ENCODE data around the gene ERBB2.
"Not testable (repeated sequence)": the region's sequence is repeated elsewhere in the genome, so short reads cannot be mapped to it uniquely, and the experiment has no call there.

ERBB2 gene

DNA sequence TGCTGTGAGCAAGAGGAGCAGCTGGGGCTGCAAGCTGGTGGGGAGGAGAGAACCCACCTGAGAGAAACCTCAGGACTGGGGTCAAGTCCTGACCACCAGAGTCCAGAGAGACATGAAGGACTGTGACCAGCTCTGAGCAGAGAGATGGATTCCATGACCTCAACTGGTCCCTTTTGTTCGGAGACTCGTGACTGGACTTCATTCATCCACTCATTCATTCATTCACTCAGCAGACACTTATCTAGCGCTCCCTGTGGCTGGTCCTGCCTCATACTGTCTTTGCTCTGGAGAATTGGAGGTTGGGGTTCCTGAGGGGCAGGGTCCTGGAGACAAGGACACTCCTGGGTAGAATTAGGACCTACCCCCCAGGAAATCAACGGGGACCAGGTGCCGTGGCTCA is 4.0 kb downstream of the ERBB2 start:
- no peak for DNase-seq

DNA sequence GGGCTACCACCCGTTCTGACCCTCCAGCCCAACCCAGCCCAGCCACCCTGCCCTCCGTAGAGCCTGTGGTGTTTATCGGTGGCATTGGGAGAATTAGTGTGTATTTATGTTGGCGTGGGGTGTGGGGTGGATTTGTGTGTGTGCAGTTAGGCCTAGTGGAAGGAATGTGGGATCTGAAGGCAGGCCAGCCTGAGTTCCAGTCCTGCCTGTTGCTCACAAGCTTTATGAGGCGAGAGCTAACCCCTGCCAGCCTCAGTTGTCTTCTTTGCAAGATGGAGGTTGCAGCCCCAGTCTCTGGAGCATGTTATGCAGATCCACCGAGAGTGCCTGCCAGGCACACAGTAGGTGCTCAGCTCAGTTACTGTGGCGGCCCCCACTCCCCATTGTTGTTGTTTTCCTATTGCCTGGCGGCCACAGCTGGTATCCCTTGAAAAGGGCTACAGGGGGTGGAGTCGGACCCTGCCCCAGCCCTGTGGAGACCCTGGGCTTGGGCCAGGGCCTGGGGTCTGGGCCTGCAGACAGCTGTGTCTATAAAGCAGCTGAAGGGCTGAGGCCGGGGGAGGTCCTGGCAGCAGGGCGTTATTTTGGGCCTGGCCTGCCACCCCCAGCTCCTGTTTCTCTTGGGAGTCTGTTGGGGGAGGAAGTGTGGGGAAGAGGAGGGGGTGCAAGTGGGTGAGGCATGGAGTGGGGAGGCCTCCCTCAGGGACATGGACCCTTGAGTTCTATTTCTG is 5.1 kb downstream of the ERBB2 start:
- peak; percentile 24 for DNase-seq

DNA sequence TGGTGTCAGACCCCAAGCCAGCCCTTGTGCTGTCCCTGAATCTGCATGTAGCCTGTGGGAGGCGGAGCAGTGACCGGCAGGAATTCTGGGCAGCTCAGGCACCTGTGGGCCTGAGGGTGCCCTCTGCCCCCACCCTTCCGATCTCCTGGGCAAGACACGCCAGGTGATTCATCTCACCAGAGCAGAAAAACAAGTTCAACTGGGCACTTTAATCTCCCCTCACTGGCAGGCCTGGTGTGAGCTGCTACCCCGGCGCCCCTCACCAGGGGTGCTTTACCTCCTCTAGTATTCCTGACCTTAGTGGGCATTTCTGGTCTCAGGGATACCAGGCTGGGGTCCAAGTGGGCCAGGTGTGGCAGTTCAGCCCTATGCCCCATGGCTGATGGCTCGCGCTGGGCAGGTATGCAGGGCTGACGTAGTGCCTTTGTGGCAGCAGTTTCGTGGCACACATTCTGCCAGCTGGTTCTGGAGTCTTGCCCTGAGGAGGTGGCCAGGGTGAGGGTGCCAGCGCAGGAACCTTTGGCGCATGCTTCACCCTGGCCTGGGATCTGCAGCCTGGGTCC is 6.0 kb downstream of the ERBB2 start:
- no peak for DNase-seq

DNA sequence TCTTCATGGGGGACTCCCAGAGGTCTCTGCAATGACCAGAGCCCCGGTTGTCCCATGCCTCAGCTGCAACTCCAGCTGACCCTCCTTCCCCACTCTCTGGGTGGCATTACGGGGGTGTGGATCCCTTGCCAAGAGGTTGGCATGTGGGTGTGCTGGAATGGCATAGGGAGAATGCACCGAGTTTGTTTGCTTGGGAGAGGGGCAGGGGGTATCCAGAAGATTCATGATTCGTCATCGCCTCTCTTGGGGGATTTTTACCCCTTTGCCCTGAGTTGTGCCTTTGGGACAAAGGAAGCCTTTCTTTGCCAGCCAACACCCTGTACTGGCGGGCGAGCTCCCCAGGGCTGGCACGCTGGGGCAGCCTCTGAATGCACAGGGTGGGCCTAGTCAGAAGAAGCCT is 6.5 kb downstream of the ERBB2 start:
- no peak for DNase-seq

DNA sequence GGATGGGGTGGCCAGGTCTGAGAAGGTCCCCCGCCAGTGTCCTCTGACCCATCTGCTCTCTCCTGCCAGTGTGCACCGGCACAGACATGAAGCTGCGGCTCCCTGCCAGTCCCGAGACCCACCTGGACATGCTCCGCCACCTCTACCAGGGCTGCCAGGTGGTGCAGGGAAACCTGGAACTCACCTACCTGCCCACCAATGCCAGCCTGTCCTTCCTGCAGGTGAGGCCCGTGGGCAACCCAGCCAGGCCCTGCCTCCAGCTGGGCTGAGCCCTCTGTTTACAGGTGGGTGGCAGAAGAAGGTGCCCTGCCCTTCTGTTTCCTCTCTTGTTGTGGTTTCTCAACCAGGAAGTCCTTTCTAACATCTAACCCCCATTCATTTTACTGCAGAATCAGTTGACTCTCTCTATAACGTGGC is 7.1 kb downstream of the ERBB2 start:
- no peak for DNase-seq

DNA sequence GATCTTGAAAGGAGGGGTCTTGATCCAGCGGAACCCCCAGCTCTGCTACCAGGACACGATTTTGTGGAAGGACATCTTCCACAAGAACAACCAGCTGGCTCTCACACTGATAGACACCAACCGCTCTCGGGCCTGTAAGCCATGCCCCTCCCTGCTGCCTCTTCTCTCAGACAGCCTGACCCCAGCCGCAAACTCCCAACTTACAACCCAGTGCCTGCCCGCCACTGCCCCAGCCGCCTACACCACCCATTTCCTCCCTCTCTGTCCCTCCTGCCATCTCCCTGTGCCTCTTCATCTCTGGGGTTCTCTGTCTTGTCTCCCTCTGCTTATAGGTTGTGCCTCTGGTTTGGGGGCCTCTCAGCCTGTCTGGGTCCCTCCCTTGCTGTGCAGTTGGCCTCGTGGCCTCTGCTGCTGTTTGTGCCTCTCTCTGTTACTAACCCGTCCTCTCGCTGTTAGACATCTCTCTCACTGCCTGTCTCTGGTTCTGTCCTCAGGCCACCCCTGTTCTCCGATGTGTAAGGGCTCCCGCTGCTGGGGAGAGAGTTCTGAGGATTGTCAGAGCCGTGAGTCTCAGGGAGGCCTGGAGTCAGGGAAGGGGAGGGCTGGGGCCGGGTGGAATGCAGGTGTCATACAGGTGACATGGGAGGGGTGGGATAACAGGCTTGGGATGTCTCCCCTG is 9.6 kb downstream of the ERBB2 start:
- no peak for DNase-seq

DNA sequence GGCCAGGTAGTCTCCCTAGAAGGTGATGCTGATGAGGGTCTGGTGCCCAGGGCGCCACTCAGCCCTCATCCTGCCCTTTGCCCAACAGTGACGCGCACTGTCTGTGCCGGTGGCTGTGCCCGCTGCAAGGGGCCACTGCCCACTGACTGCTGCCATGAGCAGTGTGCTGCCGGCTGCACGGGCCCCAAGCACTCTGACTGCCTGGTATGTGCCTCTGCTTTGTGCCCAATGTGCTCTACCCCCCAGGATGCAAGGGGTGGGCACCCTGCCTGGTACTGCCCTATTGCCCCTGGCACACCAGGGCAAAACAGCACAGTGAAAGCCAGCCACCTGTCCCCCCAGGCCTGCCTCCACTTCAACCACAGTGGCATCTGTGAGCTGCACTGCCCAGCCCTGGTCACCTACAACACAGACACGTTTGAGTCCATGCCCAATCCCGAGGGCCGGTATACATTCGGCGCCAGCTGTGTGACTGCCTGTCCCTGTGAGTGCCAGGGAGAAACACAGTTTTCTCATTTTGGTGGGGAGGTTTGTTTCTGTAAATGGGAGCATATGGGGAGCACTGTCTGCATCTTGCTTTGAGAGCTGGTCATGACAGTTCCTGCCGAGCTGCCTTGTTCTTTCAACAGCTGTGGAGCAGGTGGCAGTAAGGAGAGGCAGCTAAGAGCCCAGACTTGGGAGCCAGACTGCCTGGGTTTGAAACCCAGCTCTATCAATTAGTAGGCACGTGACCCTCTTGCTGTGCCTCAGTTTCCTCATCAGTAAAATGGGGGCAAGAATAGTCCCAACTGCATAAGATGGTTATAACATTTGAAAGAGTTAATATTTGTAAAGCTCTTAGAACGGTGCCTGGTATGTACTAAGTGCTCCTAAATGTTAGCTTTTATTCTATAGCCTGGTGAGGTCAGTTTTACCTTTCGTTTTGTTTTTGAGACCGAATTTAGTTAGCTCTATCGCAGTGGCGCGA is 10.4 kb downstream of the ERBB2 start:
- DNase-seq = no peak

DNA sequence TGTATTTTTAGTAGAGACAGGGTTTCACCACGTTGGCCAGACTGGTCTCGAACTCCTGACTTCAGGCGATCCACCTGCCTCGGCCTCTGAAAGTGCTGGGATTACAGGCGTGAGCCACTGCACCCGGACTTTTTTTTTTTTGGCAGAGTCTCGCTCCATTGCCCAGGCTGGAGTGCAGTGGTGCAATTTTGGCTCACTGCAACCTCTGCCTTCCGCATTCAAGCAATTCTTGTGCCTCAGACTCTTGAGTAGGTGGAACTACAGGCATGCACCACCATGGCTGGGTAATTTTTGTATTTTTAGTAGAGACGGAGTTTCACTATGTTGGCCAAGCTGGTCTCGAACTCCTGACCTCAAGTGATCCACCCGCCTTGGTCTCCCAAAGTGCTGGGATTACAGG is 11.2 kb downstream of the ERBB2 start:
- DNase-seq = not testable (repeated sequence)

DNA sequence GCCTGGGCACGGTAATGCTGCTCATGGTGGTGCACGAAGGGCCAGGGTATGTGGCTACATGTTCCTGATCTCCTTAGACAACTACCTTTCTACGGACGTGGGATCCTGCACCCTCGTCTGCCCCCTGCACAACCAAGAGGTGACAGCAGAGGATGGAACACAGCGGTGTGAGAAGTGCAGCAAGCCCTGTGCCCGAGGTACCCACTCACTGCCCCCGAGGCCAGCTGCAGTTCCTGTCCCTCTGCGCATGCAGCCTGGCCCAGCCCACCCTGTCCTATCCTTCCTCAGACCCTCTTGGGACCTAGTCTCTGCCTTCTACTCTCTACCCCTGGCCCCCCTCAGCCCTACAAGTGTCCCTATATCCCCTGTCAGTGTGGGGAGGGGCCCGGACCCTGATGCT is 12.0 kb downstream of the ERBB2 start:
- no peak for DNase-seq

DNA sequence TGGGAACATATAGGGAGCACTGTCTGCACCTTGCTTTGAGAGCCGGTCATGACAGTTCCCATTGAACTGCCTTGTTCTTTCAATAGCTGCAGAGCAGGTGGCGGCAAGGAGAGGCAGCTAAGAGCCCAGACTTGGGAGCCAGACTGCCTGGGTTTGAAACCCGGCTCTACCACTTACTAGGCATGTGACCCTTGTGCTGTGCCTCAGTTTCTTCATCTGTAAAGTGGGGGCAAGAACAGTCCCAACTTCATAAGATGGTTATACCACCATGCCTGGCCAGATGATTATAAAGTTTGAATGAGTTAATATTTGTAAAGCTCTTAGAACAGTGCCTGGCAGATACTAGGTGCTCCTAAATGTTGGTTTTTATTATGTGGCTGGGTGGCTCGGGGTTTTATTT is 14.4 kb downstream of the ERBB2 start:
- DNase-seq = no peak

DNA sequence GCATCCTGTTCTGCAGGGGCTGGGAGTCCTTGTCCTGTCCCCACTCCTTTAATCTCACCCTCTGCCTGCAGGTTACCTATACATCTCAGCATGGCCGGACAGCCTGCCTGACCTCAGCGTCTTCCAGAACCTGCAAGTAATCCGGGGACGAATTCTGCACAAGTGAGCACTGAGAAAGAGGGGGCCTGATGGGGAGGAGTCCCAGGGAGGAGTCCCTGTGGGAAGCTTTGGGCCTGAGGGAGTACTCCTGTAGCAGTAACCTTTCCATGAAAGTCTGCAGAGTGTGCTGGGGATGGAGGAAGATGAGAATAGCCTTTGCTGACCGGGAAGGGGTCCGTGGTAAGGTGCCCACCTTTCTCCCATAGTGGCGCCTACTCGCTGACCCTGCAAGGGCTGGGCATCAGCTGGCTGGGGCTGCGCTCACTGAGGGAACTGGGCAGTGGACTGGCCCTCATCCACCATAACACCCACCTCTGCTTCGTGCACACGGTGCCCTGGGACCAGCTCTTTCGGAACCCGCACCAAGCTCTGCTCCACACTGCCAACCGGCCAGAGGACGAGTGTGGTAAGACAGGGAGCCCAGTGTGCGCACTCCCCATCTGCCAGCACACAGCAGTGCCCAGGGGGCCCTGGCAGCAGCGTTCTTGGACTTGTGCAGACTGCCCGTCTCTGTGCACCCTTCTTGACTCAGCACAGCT is 15.7 kb downstream of the ERBB2 start:
- no peak for DNase-seq

DNA sequence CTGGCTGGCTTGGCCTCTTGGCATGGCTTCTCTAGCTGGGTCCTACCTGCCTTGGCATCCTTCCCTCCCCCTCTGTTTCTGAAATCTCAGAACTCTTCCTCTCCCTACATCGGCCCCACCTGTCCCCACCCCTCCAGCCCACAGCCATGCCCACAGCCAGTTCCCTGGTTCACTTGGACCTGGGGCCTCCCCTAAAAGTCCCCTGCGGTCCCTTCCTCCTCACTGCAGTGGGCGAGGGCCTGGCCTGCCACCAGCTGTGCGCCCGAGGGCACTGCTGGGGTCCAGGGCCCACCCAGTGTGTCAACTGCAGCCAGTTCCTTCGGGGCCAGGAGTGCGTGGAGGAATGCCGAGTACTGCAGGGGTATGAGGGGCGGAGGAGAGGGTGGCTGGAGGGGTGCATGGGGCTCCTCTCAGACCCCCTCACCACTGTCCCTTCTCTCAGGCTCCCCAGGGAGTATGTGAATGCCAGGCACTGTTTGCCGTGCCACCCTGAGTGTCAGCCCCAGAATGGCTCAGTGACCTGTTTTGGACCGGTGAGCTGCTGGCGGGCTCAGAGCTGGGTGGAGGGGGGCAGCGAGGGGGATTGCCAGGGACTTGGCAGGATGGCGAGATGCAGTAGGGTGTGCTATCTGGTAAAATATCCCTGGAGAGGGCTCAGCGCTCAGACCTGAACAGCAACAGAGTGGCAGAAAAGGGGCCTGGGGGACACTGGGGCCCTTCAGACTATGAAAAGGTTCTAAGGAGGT is 16.4 kb downstream of the ERBB2 start:
- no peak for DNase-seq

DNA sequence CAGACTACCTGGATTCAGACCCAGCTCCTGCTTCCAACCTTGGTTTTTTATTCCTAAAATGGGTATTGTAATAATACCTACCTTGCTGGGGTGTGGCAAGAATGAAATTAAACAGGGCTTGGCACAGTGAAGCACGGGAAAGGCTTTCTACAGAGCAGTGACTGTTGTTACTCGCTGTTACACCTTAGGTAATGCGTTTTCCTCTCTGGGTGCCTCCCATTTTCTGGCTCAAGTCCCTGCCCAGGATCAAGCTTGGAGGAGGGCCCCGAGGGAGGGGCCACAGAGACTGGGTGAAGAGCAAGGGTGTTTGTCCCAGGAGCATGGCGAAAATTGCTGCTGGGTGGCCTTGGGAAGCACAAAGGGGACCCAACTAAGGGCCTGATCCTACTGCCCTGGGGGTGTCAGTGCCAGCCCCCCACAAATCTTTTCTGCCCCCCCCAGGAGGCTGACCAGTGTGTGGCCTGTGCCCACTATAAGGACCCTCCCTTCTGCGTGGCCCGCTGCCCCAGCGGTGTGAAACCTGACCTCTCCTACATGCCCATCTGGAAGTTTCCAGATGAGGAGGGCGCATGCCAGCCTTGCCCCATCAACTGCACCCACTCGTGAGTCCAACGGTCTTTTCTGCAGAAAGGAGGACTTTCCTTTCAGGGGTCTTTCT is 17.1 kb downstream of the ERBB2 start:
- DNase-seq = no peak

DNA sequence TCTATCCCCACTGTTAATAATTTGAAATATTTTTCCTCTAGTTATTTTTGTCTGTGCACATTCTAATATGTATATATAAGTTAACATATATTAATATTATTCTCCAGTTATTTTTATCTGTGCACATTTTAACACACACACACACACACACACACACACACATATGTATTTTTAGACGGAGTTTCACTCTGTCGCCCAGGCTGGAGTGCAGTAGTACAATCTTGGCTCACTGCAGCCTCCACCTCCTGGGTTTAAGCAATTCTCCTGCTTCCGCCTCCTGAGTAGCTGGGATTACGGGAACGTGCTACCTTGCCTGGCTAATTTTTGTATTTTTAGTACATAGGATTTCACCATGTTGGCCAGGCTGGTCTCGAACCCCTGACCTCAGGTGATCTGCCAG is 17.8 kb downstream of the ERBB2 start:
- DNase-seq = no peak

DNA sequence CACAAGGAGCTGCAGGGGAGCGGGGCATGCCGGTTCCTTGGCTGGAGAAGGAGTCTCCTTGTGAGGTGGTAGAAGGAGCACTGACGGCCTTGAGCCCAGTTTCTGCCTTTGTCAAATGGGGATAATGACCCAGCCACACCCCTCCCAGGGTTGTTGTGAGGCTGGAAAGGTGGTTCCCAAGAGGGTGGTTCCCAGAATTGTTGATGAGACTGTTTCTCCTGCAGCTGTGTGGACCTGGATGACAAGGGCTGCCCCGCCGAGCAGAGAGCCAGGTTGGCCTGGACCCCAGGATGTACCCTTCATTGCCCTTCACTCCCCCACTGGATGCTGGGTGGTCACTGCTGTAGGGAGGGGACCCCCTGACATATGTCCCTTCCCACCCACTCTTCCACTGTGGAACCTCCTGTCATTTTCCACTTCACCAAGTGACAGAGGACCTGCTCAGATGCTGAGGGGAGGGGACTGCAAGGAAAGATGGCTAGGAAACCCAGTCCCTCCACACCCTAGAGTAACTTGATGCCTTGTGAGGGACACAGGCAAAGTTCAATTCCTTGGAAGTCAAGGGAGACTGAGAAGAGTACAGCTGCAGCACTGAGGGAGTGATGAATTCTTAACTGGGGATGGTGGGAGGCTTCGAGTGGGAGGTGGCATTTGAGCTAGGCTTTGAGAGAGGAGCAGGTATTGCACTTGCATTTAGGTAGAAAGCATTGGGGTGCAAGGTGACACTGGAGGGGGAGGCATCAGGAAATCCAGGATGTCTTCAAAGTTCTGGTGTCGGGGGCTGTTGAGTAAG is 19.9 kb downstream of the ERBB2 start:
- no peak for DNase-seq

DNA sequence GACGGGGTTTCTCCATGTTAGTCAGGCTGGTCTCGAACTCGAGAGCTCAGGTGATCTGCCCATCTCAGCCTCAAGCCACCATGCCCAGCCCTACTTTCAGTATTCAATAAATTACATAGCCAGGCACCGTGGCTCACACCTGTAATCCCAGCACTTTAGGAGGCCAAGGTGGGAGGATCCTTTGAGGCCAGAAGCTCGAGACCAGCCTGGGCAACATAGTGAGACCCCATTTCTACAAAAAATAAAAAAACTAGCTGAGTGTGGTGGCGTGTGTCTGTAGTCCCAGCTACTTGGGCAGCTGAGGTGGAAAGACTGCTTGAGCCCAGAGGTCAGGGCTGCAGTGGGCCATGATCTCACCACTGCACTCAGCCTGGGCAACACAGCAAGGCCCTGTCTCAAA is 22.2 kb downstream of the ERBB2 start:
- DNase-seq = no peak

DNA sequence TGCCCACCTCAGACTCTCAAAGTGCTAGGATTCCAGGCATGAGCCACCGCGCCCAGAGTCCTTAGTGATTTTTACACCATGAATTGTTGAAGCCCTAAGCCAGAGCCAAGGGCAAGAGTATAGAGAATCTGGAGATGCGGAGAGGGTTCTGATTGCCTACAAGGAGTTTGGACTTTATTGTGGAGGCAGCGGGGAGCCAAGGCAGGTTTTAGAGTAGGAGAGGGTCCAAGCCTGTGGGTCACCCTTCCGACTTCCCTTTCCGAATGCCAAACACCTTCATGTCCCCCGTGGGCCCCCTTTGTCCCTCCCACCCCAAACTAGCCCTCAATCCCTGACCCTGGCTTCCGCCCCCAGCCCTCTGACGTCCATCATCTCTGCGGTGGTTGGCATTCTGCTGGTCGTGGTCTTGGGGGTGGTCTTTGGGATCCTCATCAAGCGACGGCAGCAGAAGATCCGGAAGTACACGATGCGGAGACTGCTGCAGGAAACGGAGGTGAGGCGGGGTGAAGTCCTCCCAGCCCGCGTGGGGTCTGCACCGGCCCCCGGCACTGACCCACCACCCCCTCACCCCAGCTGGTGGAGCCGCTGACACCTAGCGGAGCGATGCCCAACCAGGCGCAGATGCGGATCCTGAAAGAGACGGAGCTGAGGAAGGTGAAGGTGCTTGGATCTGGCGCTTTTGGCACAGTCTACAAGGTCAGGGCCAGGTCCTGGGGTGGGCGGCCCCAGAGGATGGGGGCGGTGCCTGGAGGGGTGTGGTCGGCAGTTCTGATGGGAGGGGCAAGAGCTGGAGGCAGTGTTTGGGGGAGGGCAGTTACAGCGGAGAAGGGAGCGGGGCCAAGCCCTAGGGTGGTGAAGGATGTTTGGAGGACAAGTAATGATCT is 23.3 kb downstream of the ERBB2 start:
- no peak for DNase-seq

DNA sequence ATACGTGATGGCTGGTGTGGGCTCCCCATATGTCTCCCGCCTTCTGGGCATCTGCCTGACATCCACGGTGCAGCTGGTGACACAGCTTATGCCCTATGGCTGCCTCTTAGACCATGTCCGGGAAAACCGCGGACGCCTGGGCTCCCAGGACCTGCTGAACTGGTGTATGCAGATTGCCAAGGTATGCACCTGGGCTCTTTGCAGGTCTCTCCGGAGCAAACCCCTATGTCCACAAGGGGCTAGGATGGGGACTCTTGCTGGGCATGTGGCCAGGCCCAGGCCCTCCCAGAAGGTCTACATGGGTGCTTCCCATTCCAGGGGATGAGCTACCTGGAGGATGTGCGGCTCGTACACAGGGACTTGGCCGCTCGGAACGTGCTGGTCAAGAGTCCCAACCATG is 24.9 kb downstream of the ERBB2 start:
- DNase-seq = no peak

DNA sequence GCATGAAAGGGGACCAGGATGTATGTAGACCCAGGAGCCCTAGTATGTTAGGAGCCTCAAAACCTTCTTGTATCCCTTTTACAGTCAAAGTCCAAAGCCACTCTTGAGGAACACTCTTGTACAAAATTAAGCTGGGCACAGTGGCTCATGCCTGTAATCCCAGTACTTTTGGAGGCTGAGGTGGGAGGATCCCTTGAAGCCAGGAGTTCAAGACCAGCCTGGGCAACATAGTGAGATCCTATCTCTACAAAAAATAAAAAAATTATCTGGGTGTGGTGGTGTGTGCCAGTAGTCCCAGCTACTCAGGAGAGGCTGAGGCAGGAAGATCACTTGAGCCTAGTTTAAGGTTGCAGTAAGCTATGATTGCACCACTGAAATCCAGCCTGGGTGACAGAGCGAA is 26.1 kb downstream of the ERBB2 start:
- DNase-seq = not testable (repeated sequence)

Measured in fibroblast of skin of scalp (primary cell).